ENCODE data around the gene CR1L.
"Not testable (repeated sequence)": the region's sequence is repeated elsewhere in the genome, so short reads cannot be mapped to it uniquely, and the experiment has no call there.

CR1L gene

GRCh38 chr1:207627496-207627895 lies 17.4 kb upstream of the CR1L start:
- no peak for FAIRE-seq
- no peak for DNase-seq (ENCODE audit: insufficient read length, low spot score)
- TF ChIP-seq POLR2A (IDR thresholded peaks at IDR 0.05; ENCODE audit: low read depth, low read length) (no peak), PAX5 (IDR thresholded peaks at IDR 0.05; ENCODE audit: insufficient read depth, low read length, severe bottlenecking) (no peak), TAF1 (IDR thresholded peaks at IDR 0.05; ENCODE audit: low read depth, low read length) (no peak), POU2F2 (IDR thresholded peaks at IDR 0.05; ENCODE audit: low read depth, low read length) (no peak), POLR2AphosphoS5 (IDR thresholded peaks at IDR 0.05; ENCODE audit: low read depth, low read length) (no peak), SPI1 (IDR thresholded peaks at IDR 0.05; ENCODE audit: low read depth, low read length) (no peak)

DNA sequence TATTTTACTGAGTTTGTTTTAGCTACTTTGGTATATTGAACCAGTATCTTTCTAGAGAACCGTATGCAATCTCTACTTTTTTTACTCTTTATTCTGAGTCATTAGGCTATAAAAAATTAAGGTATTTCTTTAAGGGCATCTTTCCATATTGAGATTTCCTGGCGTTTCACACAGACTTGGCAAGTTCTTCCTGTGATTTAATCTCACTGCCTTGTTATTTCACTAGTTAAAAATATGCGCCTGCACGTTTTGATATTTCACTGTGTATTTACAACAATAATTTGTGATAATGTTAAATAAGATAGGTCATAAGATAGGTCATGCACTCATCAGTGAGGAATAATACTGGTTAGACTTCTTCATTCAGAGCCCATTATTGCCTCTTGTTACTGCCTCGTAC lies 16.2 kb upstream of the CR1L start:
- DNase-seq (ENCODE audit: insufficient read length, low spot score) (no peak), FAIRE-seq (peak; percentile 50)
- TF ChIP-seq POLR2AphosphoS5 (IDR thresholded peaks at IDR 0.05; ENCODE audit: low read depth, low read length) (no peak), PAX5 (IDR thresholded peaks at IDR 0.05; ENCODE audit: insufficient read depth, low read length, severe bottlenecking) (no peak), POLR2A (IDR thresholded peaks at IDR 0.05; ENCODE audit: low read depth, low read length) (no peak), POU2F2 (IDR thresholded peaks at IDR 0.05; ENCODE audit: low read depth, low read length) (no peak), SPI1 (IDR thresholded peaks at IDR 0.05; ENCODE audit: low read depth, low read length) (no peak), TAF1 (IDR thresholded peaks at IDR 0.05; ENCODE audit: low read depth, low read length) (no peak)

DNA sequence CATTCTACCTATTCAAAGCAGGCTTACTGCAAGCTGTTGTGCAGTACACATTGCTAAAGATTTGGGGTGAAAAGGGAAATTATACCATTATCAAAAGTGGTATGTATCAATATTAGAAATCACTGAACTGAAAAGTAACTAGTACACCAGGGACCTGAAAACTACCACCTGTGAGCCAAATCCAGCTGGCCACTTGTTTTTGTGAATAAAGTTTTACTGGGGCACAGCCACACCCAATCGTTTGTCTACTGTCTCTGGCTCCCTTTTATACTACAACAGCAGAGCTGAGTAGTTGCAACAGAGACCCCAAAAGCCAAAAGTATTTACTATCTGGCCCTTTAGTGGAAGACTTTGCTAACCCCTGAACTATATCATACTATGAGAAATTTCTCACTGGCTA lies 13.8 kb upstream of the CR1L start:
- TF ChIP-seq POLR2AphosphoS5 (IDR thresholded peaks at IDR 0.05; ENCODE audit: low read depth, low read length) (no peak), POU2F2 (IDR thresholded peaks at IDR 0.05; ENCODE audit: low read depth, low read length) (no peak), TAF1 (IDR thresholded peaks at IDR 0.05; ENCODE audit: low read depth, low read length) (no peak), SPI1 (IDR thresholded peaks at IDR 0.05; ENCODE audit: low read depth, low read length) (no peak), POLR2A (IDR thresholded peaks at IDR 0.05; ENCODE audit: low read depth, low read length) (no peak), PAX5 (IDR thresholded peaks at IDR 0.05; ENCODE audit: insufficient read depth, low read length, severe bottlenecking) (no peak)
- no peak for FAIRE-seq
- no peak for DNase-seq (ENCODE audit: insufficient read length, low spot score)

GRCh38 chr1:207633226-207633625 lies 11.7 kb upstream of the CR1L start:
- FAIRE-seq (no peak), DNase-seq (ENCODE audit: insufficient read length, low spot score) (no peak)
- TF ChIP-seq POU2F2 (IDR thresholded peaks at IDR 0.05; ENCODE audit: low read depth, low read length) (no peak), TAF1 (IDR thresholded peaks at IDR 0.05; ENCODE audit: low read depth, low read length) (no peak), PAX5 (IDR thresholded peaks at IDR 0.05; ENCODE audit: insufficient read depth, low read length, severe bottlenecking) (no peak), SPI1 (IDR thresholded peaks at IDR 0.05; ENCODE audit: low read depth, low read length) (no peak), POLR2AphosphoS5 (IDR thresholded peaks at IDR 0.05; ENCODE audit: low read depth, low read length) (no peak), POLR2A (IDR thresholded peaks at IDR 0.05; ENCODE audit: low read depth, low read length) (no peak)

GRCh38 chr1:207633699-207634289 lies 11.1 kb upstream of the CR1L start:
- not testable (repeated sequence) for FAIRE-seq; DNase-seq (ENCODE audit: insufficient read length, low spot score)

GRCh38 chr1:207634293-207634692 lies 10.6 kb upstream of the CR1L start:
- not testable (repeated sequence) for DNase-seq (ENCODE audit: insufficient read length, low spot score)

GRCh38 chr1:207635569-207636186 lies 9.3 kb upstream of the CR1L start:
- DNase-seq (ENCODE audit: insufficient read length, low spot score); FAIRE-seq: not testable (repeated sequence)

More at GRCh38 chr1:207634293-207634692, 10.6 kb upstream of the CR1L start:
- peak; percentile 9 for FAIRE-seq

- not testable (repeated sequence) for FAIRE-seq
These were observed 6.3 kb upstream of the CR1L start for GRCh38 chr1:207638487-207639145.

DNA sequence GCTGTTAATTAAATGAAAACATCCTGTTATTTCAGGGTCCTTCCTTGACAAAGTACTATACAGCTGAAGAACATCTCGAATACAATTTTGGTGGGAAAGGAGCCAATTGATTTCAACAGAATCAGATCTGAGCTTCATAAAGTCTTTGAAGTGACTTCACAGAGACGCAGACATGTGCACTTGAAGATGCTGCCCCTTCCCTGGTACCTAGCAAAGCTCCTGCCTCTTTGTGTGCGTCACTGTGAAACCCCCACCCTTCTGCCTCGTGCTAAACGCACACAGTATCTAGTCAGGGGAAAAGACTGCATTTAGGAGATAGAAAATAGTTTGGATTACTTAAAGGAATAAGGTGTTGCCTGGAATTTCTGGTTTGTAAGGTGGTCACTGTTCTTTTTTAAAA lies 5.6 kb upstream of the CR1L start:
- not testable (repeated sequence) for DNase-seq (ENCODE audit: insufficient read length, low spot score)
- FAIRE-seq, result peak; percentile 20

More at GRCh38 chr1:207638487-207639145, 6.3 kb upstream of the CR1L start:
- DNase-seq (ENCODE audit: insufficient read length, low spot score), result not testable (repeated sequence)

DNA sequence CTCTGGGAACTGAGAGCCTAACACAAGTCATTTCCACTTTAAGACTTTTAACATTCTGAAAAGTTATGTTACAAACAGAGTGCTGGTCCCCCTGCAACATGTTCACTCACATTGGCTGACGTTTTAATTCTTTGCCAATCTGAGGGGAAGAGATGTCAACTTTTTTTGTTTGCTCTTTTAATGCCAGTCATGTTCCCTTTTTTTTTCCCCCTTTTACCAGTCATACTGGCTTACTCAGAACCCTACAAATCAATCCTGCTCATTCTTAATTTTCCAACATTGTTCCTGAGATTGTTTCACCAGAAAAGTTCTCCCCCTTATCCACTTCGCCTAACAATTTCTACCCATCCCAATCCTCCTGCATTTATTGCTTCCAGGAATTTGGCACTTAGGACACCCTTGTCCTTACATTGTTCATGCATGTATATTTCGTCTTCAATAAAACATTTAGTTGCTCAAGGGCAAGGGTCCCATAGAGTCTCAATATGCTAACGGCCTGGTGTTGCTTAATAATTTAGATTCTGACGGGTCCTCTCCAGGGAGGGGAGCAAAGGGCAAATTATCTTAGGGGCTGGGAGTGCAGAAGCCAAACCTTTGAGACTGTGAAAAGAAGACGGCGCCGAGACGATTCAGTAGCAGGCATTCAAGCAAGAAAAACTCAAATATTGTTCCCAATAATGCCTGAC lies 624 bp upstream of the CR1L start:
- FAIRE-seq, result no peak
- TF ChIP-seq PAX5 (IDR thresholded peaks at IDR 0.05; ENCODE audit: insufficient read depth, low read length, severe bottlenecking) (no peak), POU2F2 (IDR thresholded peaks at IDR 0.05; ENCODE audit: low read depth, low read length) (no peak), TAF1 (IDR thresholded peaks at IDR 0.05; ENCODE audit: low read depth, low read length) (no peak), SPI1 (IDR thresholded peaks at IDR 0.05; ENCODE audit: low read depth, low read length) (no peak), POLR2A (IDR thresholded peaks at IDR 0.05; ENCODE audit: low read depth, low read length) (no peak), POLR2AphosphoS5 (IDR thresholded peaks at IDR 0.05; ENCODE audit: low read depth, low read length) (no peak)
- no peak for DNase-seq (ENCODE audit: insufficient read length, low spot score)

All from GM12891 (cell line).